ENCODE results near the gene MRTFA.

- TF ChIP-seq GATA2 (IDR thresholded peaks at IDR 0.05; ENCODE audit: low read depth, low read length) (no peak), GATA3 (IDR thresholded peaks at IDR 0.05; ENCODE audit: low read depth, low read length) (no peak)
These were observed 25.2 kb upstream of the MRTFA start for GRCh38 chr22:40661671-40662070.
